Activated CD4-positive, alpha-beta memory T cell treated with anti-CD3 and anti-CD28 coated beads, Interleukin-2, amount 10 ng/mL, durations not matched to agents 7 days and 5 days (primary cell): Measurements from ENCODE around the gene CTNNA1. TPM values are rescaled to one million over a fixed set of nuclear protein-coding genes. Genes with fewer than 3 reads are reported as not detected.
A peak's percentile ranks its signal among the peaks of the same experiment; 100 is the strongest.
"Not testable (repeated sequence)": the region's sequence is repeated elsewhere in the genome, so short reads cannot be mapped to it uniquely, and the experiment has no call there.

Experiments
- CTCF ChIA-PET: fragments of 350-600 bp; sonication (Branson Sonifier 250); formaldehyde crosslinking; loops from one replicate; lab custom pipeline; 2021; ENCODE audit warnings: antibody characterized with exemption, inconsistent platforms; lab: Charles Lee
- POLR2A ChIA-PET: fragments of 350-600 bp; sonication (Branson Sonifier 250); formaldehyde crosslinking; loops from one replicate; lab custom pipeline; 2021; ENCODE audit warnings: antibody characterized with exemption; lab: Charles Lee
- DNase-seq: peaks from one replicate; pipeline ENCODE4 v3.0.0-alpha.2; 2020
- H3K27ac Mint-ChIP-seq: one replicate; pipeline ENCODE4 v1.8.0; 2021; ENCODE audit warnings: mild to moderate bottlenecking, mixed read lengths
- H3K27me3 Mint-ChIP-seq: one replicate; pipeline ENCODE4 v1.8.0; 2021; ENCODE audit warnings: mixed read lengths
- H3K36me3 Mint-ChIP-seq: one replicate; pipeline ENCODE4 v1.8.0; 2021; ENCODE audit warnings: low read depth, mixed read lengths
- H3K4me1 Mint-ChIP-seq: one replicate; pipeline ENCODE4 v1.8.0; 2021; ENCODE audit warnings: mixed read lengths
- H3K4me3 Mint-ChIP-seq: one replicate; pipeline ENCODE4 v1.8.0; 2021; ENCODE audit warnings: mild to moderate bottlenecking, mixed read lengths
- H3K9me3 Mint-ChIP-seq: one replicate; pipeline ENCODE4 v1.8.0; 2021; ENCODE audit warnings: mixed read lengths
- total RNA-seq, 2 experiments: library from RNA; stranded (reverse); gene quantifications; one replicate each; pipeline ENCODE4 v1.2.3, GENCODE V29; 2021

CTNNA1 gene
- total RNA-seq, 2 experiments from 2014 or later, result 79.8 to 90.5 TPM

- H3K27ac Mint-ChIP-seq, H3K36me3 Mint-ChIP-seq, H3K9me3 Mint-ChIP-seq, POLR2A ChIA-PET, H3K4me3 Mint-ChIP-seq, CTCF ChIA-PET, DNase-seq: not testable (repeated sequence)
- Mint-ChIP-seq H3K4me1 (peaks cover 20% of the 10 kb centered on the region), H3K27me3 (peaks cover 18% of the 10 kb centered on the region)
Measured at GRCh38 chr5:138730496-138730895, 22.7 kb upstream of the CTNNA1 start.

DNA sequence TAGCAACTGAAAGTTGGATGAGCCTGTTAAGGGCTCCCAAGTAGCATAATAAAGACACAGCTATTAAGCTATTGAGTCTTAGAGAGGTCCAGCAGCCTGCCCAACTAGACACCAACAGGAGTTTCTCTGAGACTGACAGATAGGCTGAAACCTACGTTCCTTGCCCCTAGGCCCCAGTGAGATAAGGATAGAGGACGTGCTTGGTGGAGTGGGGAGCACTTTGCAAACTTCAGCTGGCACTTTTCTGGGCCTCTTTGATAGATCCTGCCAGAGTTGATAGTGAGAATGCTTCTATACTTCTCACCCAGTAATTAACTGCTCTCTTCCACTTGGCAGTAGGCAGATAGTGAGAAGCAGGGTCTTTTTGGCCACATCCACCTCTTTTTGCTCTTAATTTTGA is 20.8 kb upstream of the CTNNA1 start:
- CTCF ChIA-PET, result no interaction called here
- no peak overlapping the region for H3K4me3 Mint-ChIP-seq
- peaks cover 18% of the 10 kb centered on the region for H3K27me3 Mint-ChIP-seq
- H3K36me3 Mint-ChIP-seq, result no peaks in the 10 kb centered on the region
- DNase-seq, result no peak
- POLR2A ChIA-PET, result no interaction called here
- H3K9me3 Mint-ChIP-seq, result no peaks in the 10 kb centered on the region
- no peak overlapping the region for H3K27ac Mint-ChIP-seq
- peaks cover 8% of the 10 kb centered on the region for H3K4me1 Mint-ChIP-seq

- Mint-ChIP-seq H3K9me3 (no peaks in the 10 kb centered on the region), H3K27me3 (peaks cover 14% of the 10 kb centered on the region), H3K36me3 (no peaks in the 10 kb centered on the region), H3K4me1 (peaks cover 7% of the 10 kb centered on the region), H3K27ac (no peak overlapping the region), H3K4me3 (no peak overlapping the region)
- ChIA-PET CTCF (no interaction called here), POLR2A (no interaction called here)
- DNase-seq, result no peak
Measured at GRCh38 chr5:138732933-138733332, 20.3 kb upstream of the CTNNA1 start.

GRCh38 chr5:138733509-138733908 is 19.7 kb upstream of the CTNNA1 start:
- Mint-ChIP-seq H3K4me1 (peaks cover 12% of the 10 kb centered on the region), H3K27ac (no peak overlapping the region), H3K9me3 (no peaks in the 10 kb centered on the region), H3K27me3 (peaks cover 12% of the 10 kb centered on the region), H3K4me3 (no peak overlapping the region), H3K36me3 (no peaks in the 10 kb centered on the region)
- ChIA-PET CTCF (interaction anchor here (0.5 kb wide), 1 partner anchor 17 kb away, joined by 3 read pairs; no protein-coding TSS in a partner anchor), POLR2A (no interaction called here)
- DNase-seq, result no peak

DNA sequence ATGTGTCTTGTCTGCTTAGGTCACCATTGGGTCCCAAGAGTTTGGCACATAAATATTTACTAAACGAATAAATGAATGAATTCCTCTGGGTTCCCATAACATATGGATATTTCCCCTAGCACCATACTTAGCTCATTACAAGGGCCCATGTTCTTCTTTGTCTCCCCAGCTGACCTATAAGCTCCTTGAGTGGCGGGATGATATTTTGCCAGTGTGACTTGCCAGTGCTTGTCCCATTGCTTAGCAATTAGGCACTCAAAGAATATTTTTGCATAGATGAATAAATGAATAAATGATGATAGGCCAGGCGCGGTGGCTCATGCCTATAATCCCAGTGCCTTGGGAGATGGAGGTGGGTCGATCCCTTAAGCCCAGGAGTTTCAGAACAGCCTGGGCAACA is 16.9 kb upstream of the CTNNA1 start:
- H3K27ac Mint-ChIP-seq, result no peak overlapping the region
- peaks cover 26% of the 10 kb centered on the region for H3K4me1 Mint-ChIP-seq
- ChIA-PET POLR2A (no interaction called here), CTCF (no interaction called here)
- DNase-seq, result no peak
- H3K4me3 Mint-ChIP-seq, result no peak overlapping the region
- H3K27me3 Mint-ChIP-seq, result peaks cover 10% of the 10 kb centered on the region
- no peaks in the 10 kb centered on the region for H3K9me3 Mint-ChIP-seq
- H3K36me3 Mint-ChIP-seq, result no peaks in the 10 kb centered on the region

DNA sequence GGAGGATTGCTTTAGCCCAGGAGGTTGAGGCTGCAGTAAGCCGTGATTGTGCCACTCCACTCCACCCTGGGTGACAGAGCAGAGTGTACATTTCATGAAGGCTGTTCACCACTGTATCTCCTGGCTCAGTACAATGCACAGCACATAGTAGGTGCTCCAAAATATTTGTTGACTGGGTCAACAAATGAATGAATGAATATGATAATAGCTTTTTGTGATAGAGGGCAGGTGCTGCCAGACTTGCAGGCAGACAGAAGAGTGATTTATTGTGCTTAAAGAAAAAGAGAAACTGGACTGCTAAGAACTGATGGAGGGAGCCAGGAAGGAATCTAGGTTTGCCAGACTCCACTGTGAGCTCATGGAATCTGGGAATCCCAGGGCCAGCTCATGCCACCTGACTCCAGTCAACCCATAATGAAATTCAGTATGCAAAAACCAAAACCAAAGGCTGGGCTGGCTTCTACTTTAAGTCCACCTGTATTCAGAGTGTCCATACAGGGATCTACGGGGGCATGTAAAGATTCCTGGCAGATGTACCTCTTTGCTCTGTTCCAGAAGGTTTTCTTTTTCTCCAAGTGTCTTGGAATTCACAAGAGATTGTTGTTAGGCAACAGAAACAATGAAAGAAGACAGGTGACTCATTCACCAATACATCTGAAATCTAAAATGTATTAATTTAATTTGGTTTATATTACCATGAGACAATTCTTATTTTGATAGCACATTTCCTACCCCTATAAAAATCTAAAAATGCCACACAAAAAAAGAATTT is 15.5 kb upstream of the CTNNA1 start:
- H3K4me3 Mint-ChIP-seq, result no peak overlapping the region
- H3K36me3 Mint-ChIP-seq, result no peaks in the 10 kb centered on the region
- ChIA-PET CTCF (no interaction called here), POLR2A (no interaction called here)
- DNase-seq, result no peak
- H3K27me3 Mint-ChIP-seq, result peaks cover 6% of the 10 kb centered on the region
- H3K27ac Mint-ChIP-seq, result no peak overlapping the region
- H3K4me1 Mint-ChIP-seq, result peaks cover 38% of the 10 kb centered on the region
- H3K9me3 Mint-ChIP-seq, result no peaks in the 10 kb centered on the region

DNA sequence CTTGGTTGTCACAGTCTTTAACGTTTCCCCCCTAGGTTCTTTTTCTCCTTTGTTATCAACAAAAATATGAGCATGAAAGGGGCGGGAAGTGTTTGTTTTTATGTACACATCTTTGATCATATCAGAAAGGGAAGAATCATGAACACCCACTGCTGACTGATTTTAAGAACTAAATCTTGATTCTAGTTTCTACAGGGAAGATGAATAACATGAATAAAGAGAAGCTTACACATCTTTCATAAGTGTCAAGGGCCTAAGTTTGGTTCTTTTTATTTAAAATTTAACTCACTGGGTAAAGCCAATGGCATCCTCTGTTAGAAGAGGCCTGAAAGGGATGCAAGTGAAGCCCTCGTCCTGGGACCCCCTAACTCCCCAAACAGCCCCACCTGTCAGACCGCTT is 14.8 kb upstream of the CTNNA1 start:
- no peak overlapping the region for H3K4me3 Mint-ChIP-seq
- H3K4me1 Mint-ChIP-seq, result peaks cover 44% of the 10 kb centered on the region
- peaks cover 6% of the 10 kb centered on the region for H3K27me3 Mint-ChIP-seq
- ChIA-PET CTCF (no interaction called here), POLR2A (no interaction called here)
- H3K27ac Mint-ChIP-seq, result peak overlapping the region; percentile 33
- H3K36me3 Mint-ChIP-seq, result no peaks in the 10 kb centered on the region
- DNase-seq, result no peak
- H3K9me3 Mint-ChIP-seq, result no peaks in the 10 kb centered on the region

GRCh38 chr5:138739938-138740337 is 13.3 kb upstream of the CTNNA1 start:
- no peak for DNase-seq
- Mint-ChIP-seq H3K27ac (no peak overlapping the region), H3K27me3 (peaks cover 3% of the 10 kb centered on the region), H3K4me3 (no peak overlapping the region), H3K36me3 (no peaks in the 10 kb centered on the region), H3K9me3 (no peaks in the 10 kb centered on the region), H3K4me1 (peaks cover 44% of the 10 kb centered on the region)
- ChIA-PET CTCF (no interaction called here), POLR2A (no interaction called here)

GRCh38 chr5:138743484-138743883 is 9.7 kb upstream of the CTNNA1 start:
- peaks cover 32% of the 10 kb centered on the region for H3K4me1 Mint-ChIP-seq

GRCh38 chr5:138745268-138745667 is 8.0 kb upstream of the CTNNA1 start:
- Mint-ChIP-seq H3K27ac (no peak overlapping the region), H3K27me3 (peaks cover 13% of the 10 kb centered on the region)

More at GRCh38 chr5:138743484-138743883, 9.7 kb upstream of the CTNNA1 start:
- CTCF ChIA-PET, result interaction anchor here (0.6 kb wide), 1 partner anchor 834 kb away, joined by 6 read pairs; no protein-coding TSS in a partner anchor
- Mint-ChIP-seq H3K36me3 (no peaks in the 10 kb centered on the region), H3K9me3 (no peaks in the 10 kb centered on the region), H3K4me3 (no peak overlapping the region), H3K27ac (no peak overlapping the region), H3K27me3 (peaks cover 3% of the 10 kb centered on the region)
- DNase-seq, result no peak
- POLR2A ChIA-PET, result interaction anchor here (1.8 to 2.2 kb wide), 2 partner anchors 10 to 14 kb away, joined by 4 to 6 read pairs; partner anchors contain the start of gene CTNNA1

DNA sequence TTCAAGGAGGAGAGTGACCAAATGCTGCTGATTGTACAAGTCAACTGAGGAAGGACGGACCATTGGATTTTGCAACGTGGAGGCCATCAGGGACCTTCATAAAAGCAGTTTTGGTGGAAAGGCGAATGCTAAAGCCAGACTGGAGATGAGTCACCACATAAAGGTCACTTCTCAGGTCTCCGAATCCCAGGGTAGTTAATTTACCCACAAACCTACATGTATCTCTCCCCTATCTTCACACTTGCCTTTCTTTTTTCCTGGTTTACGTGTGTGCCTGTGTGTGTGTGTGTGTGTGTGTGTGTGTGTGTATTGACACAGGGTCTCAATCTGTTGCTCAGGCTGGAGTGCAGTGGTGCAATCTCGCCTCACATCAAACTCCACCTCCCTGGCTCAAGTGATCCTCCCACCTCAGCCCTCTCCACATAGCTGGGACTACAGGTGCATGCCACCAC is 4.6 kb upstream of the CTNNA1 start:
- Mint-ChIP-seq H3K9me3 (no peaks in the 10 kb centered on the region), H3K4me3 (no peak overlapping the region), H3K36me3 (no peaks in the 10 kb centered on the region), H3K27me3 (peaks cover 21% of the 10 kb centered on the region), H3K27ac (no peak overlapping the region), H3K4me1 (peaks cover 9% of the 10 kb centered on the region)
- POLR2A ChIA-PET, result no interaction called here
- CTCF ChIA-PET, result interaction anchor here (1.1 kb wide), 1 partner anchor 94 kb away, joined by 3 read pairs; no protein-coding TSS in a partner anchor
- DNase-seq, result no peak

More at GRCh38 chr5:138745268-138745667, 8.0 kb upstream of the CTNNA1 start:
- CTCF ChIA-PET, result no interaction called here
- no peak for DNase-seq
- H3K4me3 Mint-ChIP-seq, result no peak overlapping the region
- POLR2A ChIA-PET, result no interaction called here
- H3K36me3 Mint-ChIP-seq, result no peaks in the 10 kb centered on the region
- H3K9me3 Mint-ChIP-seq, result no peaks in the 10 kb centered on the region
- peaks cover 19% of the 10 kb centered on the region for H3K4me1 Mint-ChIP-seq

- H3K9me3 Mint-ChIP-seq, H3K36me3 Mint-ChIP-seq, H3K27ac Mint-ChIP-seq, CTCF ChIA-PET, H3K4me3 Mint-ChIP-seq, DNase-seq, POLR2A ChIA-PET: not testable (repeated sequence)
- H3K4me1 Mint-ChIP-seq, result peaks cover 27% of the 10 kb centered on the region
- peaks cover 24% of the 10 kb centered on the region for H3K27me3 Mint-ChIP-seq
Measured at GRCh38 chr5:138751344-138751743, 1.9 kb upstream of the CTNNA1 start.

GRCh38 chr5:138752341-138752950 is 779 bp upstream of the CTNNA1 start:
- ChIA-PET CTCF (no interaction called here), POLR2A (interaction anchor here (1.1 kb wide), 1 partner anchor 9 kb away, joined by 6 read pairs; no protein-coding TSS in a partner anchor)
- H3K4me1 Mint-ChIP-seq, result peaks cover 37% of the 10 kb centered on the region
- peak overlapping the region; percentile 62 for H3K4me3 Mint-ChIP-seq
- DNase-seq, result no peak
- no peaks in the 10 kb centered on the region for H3K9me3 Mint-ChIP-seq
- H3K27ac Mint-ChIP-seq, result no peak overlapping the region
- peaks cover 12% of the 10 kb centered on the region for H3K36me3 Mint-ChIP-seq
- H3K27me3 Mint-ChIP-seq, result peaks cover 24% of the 10 kb centered on the region
